IPS DF 19.7 (cell line): ENCODE results near the gene ZMYND8.

Experiments
- DNase-seq: peaks from one replicate; pipeline ENCODE4 v3.0.0-alpha.2; 2013; ENCODE audit warnings: low read depth, low spot score

Gene ZMYND8

GRCh38 chr20:47332381-47333206 lies 23.9 kb downstream of the ZMYND8 start:
- DNase-seq: no peak

- DNase-seq: no peak
Observed at GRCh38 chr20:47330933-47331708, 25.4 kb downstream of the ZMYND8 start.

- no peak for DNase-seq
Observed at GRCh38 chr20:47330071-47330470, 26.4 kb downstream of the ZMYND8 start.

- DNase-seq: no peak
Observed at GRCh38 chr20:47328129-47328528, 28.4 kb downstream of the ZMYND8 start.

- DNase-seq: no peak
Observed at GRCh38 chr20:47327711-47328110, 28.8 kb downstream of the ZMYND8 start.

- no peak for DNase-seq
Observed at GRCh38 chr20:47326658-47327268, 29.7 kb downstream of the ZMYND8 start.

- no peak for DNase-seq
Observed at GRCh38 chr20:47325242-47325641, 31.3 kb downstream of the ZMYND8 start.

- no peak for DNase-seq
Observed at GRCh38 chr20:47320990-47321805, 35.3 kb downstream of the ZMYND8 start.

GRCh38 chr20:47319517-47320252 lies 36.8 kb downstream of the ZMYND8 start:
- DNase-seq: peak; percentile 96

GRCh38 chr20:47318586-47319516 lies 37.6 kb downstream of the ZMYND8 start:
- no peak for DNase-seq

GRCh38 chr20:47318027-47318585 lies 38.4 kb downstream of the ZMYND8 start:
- DNase-seq: peak; percentile 81

- DNase-seq: no peak
Observed at GRCh38 chr20:47317127-47317895, 39.2 kb downstream of the ZMYND8 start.

- DNase-seq: no peak
Observed at GRCh38 chr20:47316776-47317126, 39.7 kb downstream of the ZMYND8 start.

- no peak for DNase-seq
Observed at GRCh38 chr20:47315339-47316056, 41.0 kb downstream of the ZMYND8 start.

GRCh38 chr20:47314647-47315338 lies 41.7 kb downstream of the ZMYND8 start:
- no peak for DNase-seq

- no peak for DNase-seq
Observed at GRCh38 chr20:47311967-47312681, 44.4 kb downstream of the ZMYND8 start.

- no peak for DNase-seq
Observed at GRCh38 chr20:47311211-47311610, 45.3 kb downstream of the ZMYND8 start.
